Measurements from ENCODE around the gene AP3D1.

DNA sequence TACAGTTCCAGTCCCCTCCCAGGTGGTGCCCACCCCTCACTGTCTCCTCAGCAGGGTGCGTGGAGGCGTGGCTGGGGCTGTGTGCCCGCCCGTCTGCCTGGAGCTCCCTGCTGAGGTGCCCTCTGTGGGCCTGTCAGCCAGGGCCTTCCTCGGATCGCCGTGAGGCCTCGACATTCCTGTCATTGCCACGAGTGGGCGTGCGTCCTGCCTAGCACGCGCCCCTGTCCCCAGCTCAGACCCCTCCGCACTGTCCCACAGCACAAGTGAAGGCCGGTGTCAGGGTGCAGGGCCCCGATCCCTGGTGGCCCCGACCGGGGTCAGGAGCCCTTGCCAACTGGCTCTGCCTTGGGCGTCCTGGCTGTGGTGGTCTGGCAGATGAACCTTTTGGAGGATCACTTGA, 44.5 kb upstream of the AP3D1 start:
- TF ChIP-seq POLR2A (IDR thresholded peaks at IDR 0.05; ENCODE audit: extremely low read depth, insufficient read length), result no peak
- TF ChIP-seq, protein P1, sequence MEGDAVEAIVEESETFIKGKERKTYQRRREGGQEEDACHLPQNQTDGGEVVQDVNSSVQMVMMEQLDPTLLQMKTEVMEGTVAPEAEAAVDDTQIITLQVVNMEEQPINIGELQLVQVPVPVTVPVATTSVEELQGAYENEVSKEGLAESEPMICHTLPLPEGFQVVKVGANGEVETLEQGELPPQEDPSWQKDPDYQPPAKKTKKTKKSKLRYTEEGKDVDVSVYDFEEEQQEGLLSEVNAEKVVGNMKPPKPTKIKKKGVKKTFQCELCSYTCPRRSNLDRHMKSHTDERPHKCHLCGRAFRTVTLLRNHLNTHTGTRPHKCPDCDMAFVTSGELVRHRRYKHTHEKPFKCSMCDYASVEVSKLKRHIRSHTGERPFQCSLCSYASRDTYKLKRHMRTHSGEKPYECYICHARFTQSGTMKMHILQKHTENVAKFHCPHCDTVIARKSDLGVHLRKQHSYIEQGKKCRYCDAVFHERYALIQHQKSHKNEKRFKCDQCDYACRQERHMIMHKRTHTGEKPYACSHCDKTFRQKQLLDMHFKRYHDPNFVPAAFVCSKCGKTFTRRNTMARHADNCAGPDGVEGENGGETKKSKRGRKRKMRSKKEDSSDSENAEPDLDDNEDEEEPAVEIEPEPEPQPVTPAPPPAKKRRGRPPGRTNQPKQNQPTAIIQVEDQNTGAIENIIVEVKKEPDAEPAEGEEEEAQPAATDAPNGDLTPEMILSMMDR (IDR thresholded peaks at IDR 0.05; ENCODE audit: low read depth, low read length), result no peak
